Kidney (tissue), 14 donors: ENCODE results near the gene MUC6. TPM values are rescaled to one million over a fixed set of nuclear protein-coding genes. Genes with fewer than 3 reads are reported as not detected.

Experiments used
- DNase-seq, 5 donors: peaks; one replicate each; pipeline ENCODE4 v3.0.0-alpha.2; 2013 to 2020
- FAIRE-seq: peaks from 2 replicates; lab custom pipeline; 2012; peaks lifted over from hg19 to GRCh38; lab: Jason Lieb, UNC
- H3K27ac ChIP-seq, 2 donors: one replicate each; pipeline ENCODE4 v1.7.0; 2013; ENCODE audit warnings: low read depth in 2 of 2, low read length in 2 of 2, inconsistent platforms in 1 of 2
- H3K27me3 ChIP-seq: one replicate; pipeline ENCODE4 v1.7.1; 2013; ENCODE audit warnings: low read length, inconsistent platforms; ENCODE audit not compliant: control insufficient read depth, insufficient read depth
- H3K36me3 ChIP-seq, 3 donors: one replicate each; pipeline versions ENCODE4 v1.7.0 to v1.7.1; 2013; ENCODE audit warnings: low read length in 3 of 3, control low read depth in 1 of 3, inconsistent platforms in 1 of 3; ENCODE audit not compliant: insufficient read depth in 3 of 3, control insufficient read depth in 2 of 3
- H3K4me1 ChIP-seq, 3 donors: one replicate each; pipeline versions ENCODE4 v1.7.0 to v1.7.1; 2013; ENCODE audit warnings: low read length in 3 of 3, inconsistent platforms in 1 of 3, low read depth in 1 of 3; ENCODE audit not compliant: control insufficient read depth in 2 of 3, insufficient read depth in 2 of 3
- H3K4me3 ChIP-seq, 3 donors: one replicate each; pipeline versions ENCODE4 v1.7.0 to v1.8.1; 2013; ENCODE audit warnings: low read length in 3 of 3, control low read depth in 1 of 3, inconsistent platforms in 1 of 3
- H3K9ac ChIP-seq, 3 donors: one replicate each; pipeline versions ENCODE4 v1.7.0 to v1.7.1; 2013; ENCODE audit warnings: low read length in 3 of 3, control low read depth in 1 of 3, inconsistent platforms in 1 of 3
- H3K9me3 ChIP-seq, 3 donors: one replicate each; pipeline versions ENCODE4 v1.7.0 to v1.7.1; 2013; ENCODE audit warnings: low read length in 3 of 3, control low read depth in 1 of 3, inconsistent platforms in 1 of 3; ENCODE audit not compliant: control insufficient read depth in 2 of 3, insufficient read depth in 1 of 3
- intact Hi-C: fragments of 100-400 bp; cut with DNase I; formaldehyde crosslinking; loops from one replicate; pipeline ENCODE4 v1.11.1; 2022
- polyA plus RNA-seq: library from polyadenylated mRNA; stranded (reverse); fragments of 350-450 nt; fragmentation: Illumina TruSeq; extraction: RNeasy Lipid Tissue Mini Kit (QIAGEN cat#74804); gene quantifications from one replicate; pipeline ENCODE4 v1.2.3, GENCODE V29; 2014; ENCODE audit warnings: low read depth, low replicate concordance; ENCODE audit not compliant: insufficient read depth
- total RNA-seq: library from RNA; stranded (reverse); fragmentation: NEBNext Ultra II Directional; extraction: Animal tissue kit (Norgen Biotek cat#: 25700); gene quantifications from one replicate; pipeline ENCODE4 v1.2.1, GENCODE V29; 2021
- TF ChIP-seq, protein P1 (sequence below): IDR thresholded peaks from 3 replicates; pipeline ENCODE4 v1.5.1; 2012; ENCODE audit warnings: mild to moderate bottlenecking, moderate library complexity, borderline replicate concordance; ENCODE audit not compliant: insufficient read depth; ENCODE audit errors: extremely low read depth
- donor health status: control.
- donor health status: control.
- donor health status: control.
- donor health status: control.
- donor health status: control.
- donor health status: DM: yes; HTN: yes; CAD: no.
- donor health status: Normal renal cell carcinoma (clear cell type).

Gene MUC6
- total and polyA plus RNA-seq, 2 donors from 2014 or later: 1.1 to 3.0 TPM

DNA sequence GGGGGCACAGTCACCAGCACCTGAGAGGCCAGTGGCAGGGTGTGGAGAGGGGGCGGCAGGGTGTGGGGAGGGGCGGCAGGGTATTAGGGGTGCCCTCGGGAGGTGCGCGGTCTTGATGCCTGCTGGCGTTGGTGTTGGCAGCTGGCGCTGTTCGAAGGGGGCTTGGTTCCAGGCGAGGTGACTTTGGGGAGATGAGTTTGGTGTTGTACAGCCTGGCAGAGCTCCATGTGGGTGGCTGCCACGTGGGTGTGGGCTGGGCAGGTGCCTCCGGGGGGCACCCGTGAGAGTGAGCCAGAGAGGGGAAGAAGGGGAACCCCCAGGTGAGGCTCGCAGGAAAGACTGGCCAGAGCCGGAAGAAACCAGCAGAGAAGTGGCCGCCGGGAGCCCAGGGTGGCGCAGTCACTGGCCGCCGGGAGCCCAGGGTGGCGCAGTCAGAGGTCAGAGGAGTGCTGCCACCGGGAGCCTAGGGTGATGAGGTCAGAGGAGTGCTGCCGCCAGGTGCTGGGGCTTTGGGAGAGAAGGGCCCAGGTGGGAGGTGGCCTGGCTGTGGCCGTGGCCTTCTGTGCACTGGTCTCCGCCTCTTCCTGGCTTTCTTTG lies 44.7 kb downstream of the MUC6 start:
- TF ChIP-seq, protein P1, sequence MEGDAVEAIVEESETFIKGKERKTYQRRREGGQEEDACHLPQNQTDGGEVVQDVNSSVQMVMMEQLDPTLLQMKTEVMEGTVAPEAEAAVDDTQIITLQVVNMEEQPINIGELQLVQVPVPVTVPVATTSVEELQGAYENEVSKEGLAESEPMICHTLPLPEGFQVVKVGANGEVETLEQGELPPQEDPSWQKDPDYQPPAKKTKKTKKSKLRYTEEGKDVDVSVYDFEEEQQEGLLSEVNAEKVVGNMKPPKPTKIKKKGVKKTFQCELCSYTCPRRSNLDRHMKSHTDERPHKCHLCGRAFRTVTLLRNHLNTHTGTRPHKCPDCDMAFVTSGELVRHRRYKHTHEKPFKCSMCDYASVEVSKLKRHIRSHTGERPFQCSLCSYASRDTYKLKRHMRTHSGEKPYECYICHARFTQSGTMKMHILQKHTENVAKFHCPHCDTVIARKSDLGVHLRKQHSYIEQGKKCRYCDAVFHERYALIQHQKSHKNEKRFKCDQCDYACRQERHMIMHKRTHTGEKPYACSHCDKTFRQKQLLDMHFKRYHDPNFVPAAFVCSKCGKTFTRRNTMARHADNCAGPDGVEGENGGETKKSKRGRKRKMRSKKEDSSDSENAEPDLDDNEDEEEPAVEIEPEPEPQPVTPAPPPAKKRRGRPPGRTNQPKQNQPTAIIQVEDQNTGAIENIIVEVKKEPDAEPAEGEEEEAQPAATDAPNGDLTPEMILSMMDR: no peak
- DNase-seq (no peak), FAIRE-seq (no peak)
- intact Hi-C loops: no loop called here
- no peak overlapping the region for H3K9ac ChIP-seq
- no peak overlapping the region for H3K4me3 ChIP-seq
- peaks cover 0 to 10% (median 0%) of the 10 kb centered on the region in 3 donors for H3K4me1 ChIP-seq
- H3K9me3 ChIP-seq: no peaks in the 10 kb centered on the region
- H3K36me3 ChIP-seq: peaks cover 2 to 52% (median 37%) of the 10 kb centered on the region in 3 donors
- H3K27me3 ChIP-seq: no peaks in the 10 kb centered on the region
- peak overlapping the region in 1 of 2 donors; percentile 11 for H3K27ac ChIP-seq

DNA sequence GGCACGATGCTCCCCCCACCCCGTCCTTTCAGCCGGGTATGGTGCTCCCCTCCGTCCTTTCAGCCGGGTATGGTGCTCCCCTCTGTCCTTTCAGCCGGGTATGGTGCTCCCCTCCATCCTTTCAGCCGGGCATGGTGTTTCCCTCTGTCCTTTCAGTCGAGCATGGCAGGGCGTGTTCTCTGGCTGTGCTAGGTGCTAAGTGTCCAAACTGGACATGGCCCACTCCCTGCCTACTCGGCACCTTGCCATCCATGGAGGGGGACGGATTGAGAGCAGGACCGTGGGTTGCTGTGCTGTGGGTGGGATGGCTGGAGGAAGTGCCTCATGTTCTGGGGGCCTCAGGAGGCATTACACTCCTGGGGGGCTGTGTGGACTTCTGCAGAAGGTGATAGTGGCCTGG lies 45.5 kb downstream of the MUC6 start:
- no peak for DNase-seq
- no peak for FAIRE-seq
- Histone ChIP-seq H3K27me3 (no peaks in the 10 kb centered on the region), H3K9ac (no peak overlapping the region), H3K4me1 (peaks cover 0 to 16% (median 0%) of the 10 kb centered on the region in 3 donors), H3K4me3 (no peak overlapping the region), H3K27ac (peak overlapping the region in 1 of 2 donors; percentile 8), H3K9me3 (no peaks in the 10 kb centered on the region), H3K36me3 (peaks cover 2 to 50% (median 40%) of the 10 kb centered on the region in 3 donors)
- TF ChIP-seq, protein P1: no peak
- intact Hi-C loops: no loop called here

DNA sequence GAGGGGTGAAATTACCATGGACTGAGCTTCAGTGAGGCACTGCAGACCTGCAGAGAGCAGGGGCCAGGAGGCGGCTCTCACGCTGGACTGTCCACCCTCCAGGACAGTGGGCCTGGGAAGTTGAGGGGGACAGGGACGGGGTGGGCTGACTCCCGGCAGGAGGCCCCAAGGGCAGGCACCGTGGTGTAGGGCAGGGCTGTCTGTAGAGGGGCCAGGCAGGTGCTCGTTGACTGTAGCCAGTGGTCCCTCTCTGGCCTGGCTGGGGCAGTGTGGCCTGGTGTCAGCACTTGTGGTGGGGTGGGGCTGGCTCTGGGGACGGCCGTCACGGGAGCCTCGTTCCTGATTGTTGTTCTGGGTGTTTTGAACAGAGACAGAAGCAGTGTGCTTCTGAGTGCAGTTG lies 46.4 kb downstream of the MUC6 start:
- Histone ChIP-seq H3K9me3 (no peaks in the 10 kb centered on the region), H3K27ac (no peak overlapping the region), H3K36me3 (peaks cover 2 to 57% (median 39%) of the 10 kb centered on the region in 3 donors), H3K27me3 (no peaks in the 10 kb centered on the region), H3K9ac (no peak overlapping the region), H3K4me1 (peaks cover 0 to 15% (median 0%) of the 10 kb centered on the region in 3 donors), H3K4me3 (no peak overlapping the region)
- DNase-seq (no peak), FAIRE-seq (no peak)
- TF ChIP-seq, protein P1: no peak
- intact Hi-C loops: no loop called here
